Activated CD8-positive, alpha-beta T cell treated with anti-CD3 and anti-CD28 coated beads, Interleukin-2, amount 10 ng/mL, durations not matched to agents 7 days and 5 days (primary cell): ENCODE data around the gene LACTB. TPM values are rescaled to one million over a fixed set of nuclear protein-coding genes. Genes with fewer than 3 reads are reported as not detected.

Experiments
- ATAC-seq: fragments of 150-1000 bp; cut with Tn5 transposase; one replicate; pipeline ENCODE4 v1.10.0; 2021; ENCODE audit warnings: moderate library complexity
- CTCF ChIA-PET: fragments of 350-600 bp; sonication (Branson Sonifier 250); formaldehyde crosslinking; loops from one replicate; lab custom pipeline; 2021; ENCODE audit warnings: antibody characterized with exemption; lab: Charles Lee
- POLR2A ChIA-PET: fragments of 350-600 bp; sonication (Branson Sonifier 250); formaldehyde crosslinking; loops from one replicate; lab custom pipeline; 2021; ENCODE audit warnings: antibody characterized with exemption; lab: Charles Lee
- DNase-seq: peaks from one replicate; pipeline ENCODE4 v3.0.0-alpha.2; 2020
- H3K27ac Mint-ChIP-seq: one replicate; pipeline ENCODE4 v1.8.0; 2021; ENCODE audit warnings: mild to moderate bottlenecking, mixed read lengths
- H3K27me3 Mint-ChIP-seq: one replicate; pipeline ENCODE4 v1.8.0; 2021; ENCODE audit warnings: low read depth, mixed read lengths
- H3K36me3 Mint-ChIP-seq: one replicate; pipeline ENCODE4 v1.8.0; 2021; ENCODE audit warnings: low read depth, mixed read lengths
- H3K4me1 Mint-ChIP-seq: one replicate; pipeline ENCODE4 v1.8.0; 2021; ENCODE audit warnings: low read depth, mixed read lengths
- H3K4me3 Mint-ChIP-seq: one replicate; pipeline ENCODE4 v1.8.0; 2021; ENCODE audit warnings: mild to moderate bottlenecking, mixed read lengths
- H3K9me3 Mint-ChIP-seq: one replicate; pipeline ENCODE4 v1.8.0; 2022; ENCODE audit warnings: mixed read lengths; ENCODE audit not compliant: insufficient read depth
- total RNA-seq, 2 experiments: library from RNA; stranded (reverse); gene quantifications; one replicate each; pipeline ENCODE4 v1.2.3, GENCODE V29; 2021

Gene LACTB
- total RNA-seq, 2 experiments from 2014 or later = 9.7 to 11.1 TPM

DNA sequence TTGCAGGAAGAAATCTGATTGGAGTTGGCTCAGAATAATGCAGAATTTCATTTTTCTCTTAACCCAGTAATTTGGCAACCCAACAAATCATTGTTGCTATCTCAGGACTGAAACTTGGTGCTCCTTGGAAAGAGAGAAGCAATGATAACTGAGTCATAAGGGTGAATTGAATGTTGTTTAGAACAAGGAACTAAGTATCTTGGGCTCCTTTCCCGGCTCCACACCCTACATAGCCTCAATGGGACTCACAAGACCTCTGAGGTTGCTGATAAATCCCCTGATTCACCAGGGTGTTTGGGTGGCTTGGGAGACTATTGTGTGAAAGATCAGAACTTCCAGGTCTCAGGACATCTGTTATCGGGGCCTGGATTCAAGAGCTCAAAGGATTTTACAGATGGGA, 60.0 kb downstream of the LACTB start:
- H3K36me3 Mint-ChIP-seq = no peaks in the 10 kb centered on the region
- no peak for DNase-seq
- ChIA-PET CTCF (interaction anchor here (0.9 kb wide), 1 partner anchor 8 kb away, joined by 3 read pairs; no protein-coding TSS in a partner anchor), POLR2A (no interaction called here)
- H3K4me3 Mint-ChIP-seq = no peak overlapping the region
- ATAC-seq = no peak
- no peaks in the 10 kb centered on the region for H3K9me3 Mint-ChIP-seq
- no peak overlapping the region for H3K27ac Mint-ChIP-seq
- peaks cover 3% of the 10 kb centered on the region for H3K4me1 Mint-ChIP-seq
- H3K27me3 Mint-ChIP-seq = peaks cover 3% of the 10 kb centered on the region

GRCh38 chr15:63185206-63185605, 63.5 kb downstream of the LACTB start:
- peaks cover 3% of the 10 kb centered on the region for H3K27me3 Mint-ChIP-seq
- peaks cover 16% of the 10 kb centered on the region for H3K4me1 Mint-ChIP-seq
- POLR2A ChIA-PET = interaction anchor here (0.7 to 1.1 kb wide), 2 partner anchors 8 to 28 kb away, joined by 4 read pairs; partner anchors contain the start of gene RPS27L
- DNase-seq = no peak
- no peak overlapping the region for H3K4me3 Mint-ChIP-seq
- peaks cover 2% of the 10 kb centered on the region for H3K36me3 Mint-ChIP-seq
- H3K9me3 Mint-ChIP-seq = no peaks in the 10 kb centered on the region
- H3K27ac Mint-ChIP-seq = no peak overlapping the region
- CTCF ChIA-PET = interaction anchor here (1.1 to 1.9 kb wide), 8 partner anchors 11 to 217 kb away, joined by 3 to 10 read pairs (median 4); no protein-coding TSS in a partner anchor
- no peak for ATAC-seq

- H3K4me3 Mint-ChIP-seq = no peak overlapping the region
- POLR2A ChIA-PET = interaction anchor here (0.6 kb wide), 1 partner anchor 47 kb away, joined by 4 read pairs; no protein-coding TSS in a partner anchor
These were observed 64.4 kb downstream of the LACTB start for GRCh38 chr15:63186065-63186464.

DNA sequence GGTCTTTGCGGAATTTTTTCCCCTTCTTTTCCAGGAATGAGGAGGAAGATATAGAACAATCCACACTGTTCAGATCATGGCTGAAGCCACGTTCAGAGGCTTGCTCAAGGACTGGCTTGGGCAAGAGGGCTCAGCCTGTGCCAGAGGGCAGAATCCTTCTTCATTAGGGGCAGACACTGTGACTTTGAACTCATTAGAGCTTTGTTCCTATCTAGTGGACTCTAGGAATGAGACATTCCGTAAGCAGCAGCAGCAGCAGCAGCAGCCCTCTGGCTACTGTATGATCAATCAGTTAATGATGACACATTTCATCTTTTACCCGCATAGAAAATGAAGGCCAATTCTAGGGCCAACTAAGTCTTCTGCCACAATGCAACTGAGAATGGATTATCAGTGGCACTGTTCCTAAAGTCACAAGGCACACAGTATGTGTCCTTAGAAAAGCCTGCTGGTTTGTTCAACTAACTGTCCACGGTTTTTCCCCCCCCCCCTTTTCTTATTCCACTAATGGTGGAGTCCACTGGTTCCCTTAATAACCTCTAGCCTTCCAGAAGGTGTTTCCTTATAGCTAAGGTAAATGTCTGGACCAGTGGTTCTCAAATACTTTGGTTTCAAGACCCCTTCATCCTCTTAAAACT, 66.0 kb downstream of the LACTB start:
- Mint-ChIP-seq H3K27ac (no peak overlapping the region), H3K9me3 (no peaks in the 10 kb centered on the region), H3K4me1 (peaks cover 34% of the 10 kb centered on the region), H3K36me3 (peaks cover 19% of the 10 kb centered on the region), H3K4me3 (no peak overlapping the region), H3K27me3 (peaks cover 3% of the 10 kb centered on the region)
- DNase-seq = no peak
- CTCF ChIA-PET = interaction anchor here (0.9 kb wide), 1 partner anchor 20 kb away, joined by 3 read pairs; no protein-coding TSS in a partner anchor
- POLR2A ChIA-PET = interaction anchor here (2.8 kb wide), 1 partner anchor 30 kb away, joined by 20 read pairs; the partner anchor contains the start of gene RPS27L
- ATAC-seq = no peak

More at GRCh38 chr15:63186065-63186464, 64.4 kb downstream of the LACTB start:
- DNase-seq = no peak
- no peaks in the 10 kb centered on the region for H3K9me3 Mint-ChIP-seq
- H3K27me3 Mint-ChIP-seq = peaks cover 3% of the 10 kb centered on the region
- H3K4me1 Mint-ChIP-seq = peaks cover 19% of the 10 kb centered on the region
- CTCF ChIA-PET = interaction anchor here (1.6 to 1.9 kb wide), 3 partner anchors 10 to 13 kb away, joined by 3 to 7 read pairs (median 5); no protein-coding TSS in a partner anchor
- no peak overlapping the region for H3K27ac Mint-ChIP-seq
- H3K36me3 Mint-ChIP-seq = peaks cover 9% of the 10 kb centered on the region
- ATAC-seq = no peak

- H3K4me1 Mint-ChIP-seq = peaks cover 41% of the 10 kb centered on the region
These were observed 66.7 kb downstream of the LACTB start for GRCh38 chr15:63188247-63188925.

DNA sequence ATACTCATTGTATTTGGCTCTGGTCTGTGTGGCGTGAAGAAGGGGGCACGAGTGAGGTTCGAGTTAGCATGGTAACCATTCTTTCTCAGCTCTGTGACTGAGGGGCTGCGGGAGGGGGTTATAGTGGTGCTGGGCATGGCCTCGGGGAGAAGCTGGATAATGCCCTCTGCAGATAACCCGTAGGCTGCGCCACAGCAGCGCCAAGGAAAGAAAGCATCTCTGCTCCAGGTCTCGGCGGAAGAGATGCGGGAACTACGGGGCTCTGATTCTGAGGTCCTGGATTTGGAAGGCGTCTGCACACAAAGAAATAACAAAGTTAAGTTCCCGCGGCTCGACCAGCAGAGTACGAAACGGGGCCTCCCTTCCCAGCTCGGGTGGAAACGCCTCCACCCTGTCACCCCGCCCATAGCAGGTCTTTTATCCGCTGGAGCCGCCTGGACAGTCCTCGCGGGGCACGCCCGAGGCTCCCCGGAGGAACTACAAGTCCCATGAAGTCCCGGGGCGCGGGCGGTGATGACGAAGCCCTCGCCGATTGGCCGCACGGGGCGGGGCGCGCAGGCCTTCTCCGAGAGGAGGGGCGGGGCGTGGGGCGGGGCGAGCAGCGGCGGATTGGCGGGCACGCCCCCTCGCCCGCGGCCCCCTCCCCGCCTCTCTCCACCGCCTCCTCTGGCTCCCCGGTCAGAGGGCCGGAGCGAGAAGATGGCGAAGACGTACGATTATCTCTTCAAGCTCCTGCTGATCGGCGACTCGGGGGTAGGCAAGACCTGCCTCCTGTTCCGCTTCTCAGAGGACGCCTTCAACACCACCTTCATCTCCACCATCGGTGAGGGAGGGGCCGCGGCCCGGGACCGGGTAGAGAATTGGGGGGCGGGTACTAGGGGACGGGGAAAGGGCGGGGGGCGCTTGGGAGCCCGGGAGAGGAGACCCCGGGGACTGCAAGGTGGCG, 67.5 kb downstream of the LACTB start, which contains the start of gene RAB8B:
TSS of gene RAB8B (plus strand) at position 681 of the 946 bp plus-strand sequence. CDS start at position 700, 19 bp downstream.
- DNase-seq (peak; percentile 98), ATAC-seq (peak; percentile 88)
- peak within 1 kb of the TSS; percentile 95 for H3K27ac Mint-ChIP-seq
- CTCF ChIA-PET = no interaction called here
- H3K9me3 Mint-ChIP-seq = no peaks in the 10 kb centered on the region
- H3K27me3 Mint-ChIP-seq = peaks cover 3% of the 10 kb centered on the region
- POLR2A ChIA-PET = interaction anchor here (0.7 to 2.8 kb wide), 7 partner anchors 14 to 102 kb away, joined by 3 to 20 read pairs (median 4); partner anchors contain the start of gene RPS27L
- peaks cover 48% of the 10 kb centered on the region for H3K4me1 Mint-ChIP-seq
- peak within 1 kb of the TSS; percentile 99 for H3K4me3 Mint-ChIP-seq
- peaks cover 29% of the 10 kb centered on the region for H3K36me3 Mint-ChIP-seq

More at GRCh38 chr15:63188247-63188925, 66.7 kb downstream of the LACTB start:
- H3K27ac Mint-ChIP-seq = peak overlapping the region; percentile 92
- peaks cover 23% of the 10 kb centered on the region for H3K36me3 Mint-ChIP-seq
- peak overlapping the region; percentile 99 for H3K4me3 Mint-ChIP-seq
- no peaks in the 10 kb centered on the region for H3K9me3 Mint-ChIP-seq
- DNase-seq (no peak), ATAC-seq (no peak)
- POLR2A ChIA-PET = interaction anchor here (1.0 to 2.8 kb wide), 4 partner anchors 22 to 56 kb away, joined by 3 to 20 read pairs (median 6); partner anchors contain the start of gene RPS27L
- CTCF ChIA-PET = interaction anchor here (0.9 kb wide), 1 partner anchor 21 kb away, joined by 3 read pairs; no protein-coding TSS in a partner anchor
- H3K27me3 Mint-ChIP-seq = peaks cover 3% of the 10 kb centered on the region

- DNase-seq = no peak
- H3K4me3 Mint-ChIP-seq = peak overlapping the region; percentile 99
- peaks cover 3% of the 10 kb centered on the region for H3K27me3 Mint-ChIP-seq
- H3K36me3 Mint-ChIP-seq = peaks cover 35% of the 10 kb centered on the region
- H3K27ac Mint-ChIP-seq = peak overlapping the region; percentile 95
- peaks cover 56% of the 10 kb centered on the region for H3K4me1 Mint-ChIP-seq
- no peak for ATAC-seq
- ChIA-PET POLR2A (interaction anchor here (1.1 to 6.0 kb wide), 4 partner anchors 13 to 33 kb away, joined by 4 to 58 read pairs (median 32); partner anchors contain the start of gene RPS27L), CTCF (interaction anchor here (0.7 to 8.7 kb wide), 10 partner anchors 11 to 318 kb away, joined by 3 to 98 read pairs (median 10); partner anchors contain the start of gene RPS27L)
- H3K9me3 Mint-ChIP-seq = no peaks in the 10 kb centered on the region
These were observed 68.5 kb downstream of the LACTB start for GRCh38 chr15:63189941-63190768.

DNA sequence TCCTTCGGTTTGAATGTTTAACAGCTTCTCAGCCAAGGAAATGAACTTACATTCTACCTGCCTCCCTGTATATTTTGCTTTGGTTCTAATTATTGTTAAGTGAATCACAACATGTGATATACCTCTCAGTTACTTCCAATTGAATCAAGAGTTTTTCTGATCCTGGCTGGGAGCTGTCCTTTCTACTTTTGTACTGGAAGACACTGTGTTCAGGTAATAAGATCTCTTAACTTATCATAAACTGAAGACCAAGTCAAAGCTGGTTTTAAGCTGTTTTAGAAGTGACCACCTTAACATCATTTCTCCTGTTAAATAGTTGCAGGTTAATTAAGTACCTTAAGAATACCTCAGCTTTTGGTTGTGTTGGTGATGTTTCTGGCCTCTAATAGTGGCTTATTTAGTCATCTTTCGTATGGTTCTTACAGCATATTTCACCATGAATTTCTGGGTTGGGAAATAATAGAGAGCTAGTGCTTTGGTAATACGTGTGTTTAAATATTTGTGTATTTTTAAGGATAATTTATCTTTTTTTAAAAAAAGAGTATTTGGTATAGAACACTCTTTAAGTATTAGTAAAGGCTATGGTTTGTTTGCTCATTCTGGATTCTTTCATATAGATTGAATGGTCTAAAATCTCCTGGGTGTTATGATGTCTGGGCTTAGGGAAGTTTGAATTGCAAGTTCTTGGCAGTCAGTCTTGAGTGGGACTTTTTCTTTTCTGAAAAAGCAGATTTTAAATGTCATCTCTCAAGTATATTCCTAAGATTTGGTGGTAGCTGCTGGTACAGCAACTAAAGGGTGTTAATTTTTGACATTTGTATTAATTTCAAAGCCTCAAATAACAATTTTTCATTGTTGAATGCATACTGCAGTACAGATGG, 69.3 kb downstream of the LACTB start:
- CTCF ChIA-PET = interaction anchor here (0.7 to 8.7 kb wide), 13 partner anchors 12 to 317 kb away, joined by 3 to 98 read pairs (median 10); partner anchors contain the start of gene RPS27L
- no peak for ATAC-seq

More for the DNA sequence above, 69.3 kb downstream of the LACTB start:
- H3K36me3 Mint-ChIP-seq = peaks cover 42% of the 10 kb centered on the region
- POLR2A ChIA-PET = interaction anchor here (1.0 to 6.0 kb wide), 10 partner anchors 12 to 314 kb away, joined by 3 to 58 read pairs (median 8); partner anchors contain the start of gene RPS27L
- peak overlapping the region; percentile 95 for H3K27ac Mint-ChIP-seq
- peak overlapping the region; percentile 99 for H3K4me3 Mint-ChIP-seq
- H3K4me1 Mint-ChIP-seq = peaks cover 64% of the 10 kb centered on the region
- H3K9me3 Mint-ChIP-seq = no peaks in the 10 kb centered on the region
- H3K27me3 Mint-ChIP-seq = peaks cover 2% of the 10 kb centered on the region
- no peak for DNase-seq
